HepG2 (cell line): ENCODE results near the gene PTPA. TPM values are rescaled to one million over a fixed set of nuclear protein-coding genes. Genes with fewer than 3 reads are reported as not detected.
A peak's percentile ranks its signal among the peaks of the same experiment; 100 is the strongest.

Source experiments
- CENPT ChIP-seq: sonication (generic); formaldehyde crosslinking; IDR thresholded peaks from 2 replicates; pipeline ENCODE4 v1.8.0; 2022; ENCODE audit warnings: low read depth, mild to moderate bottlenecking, moderate library complexity, missing genetic modification reagents
- HNRNPK ChIP-seq: fragments of 200-400 bp; formaldehyde crosslinking; IDR thresholded peaks from 2 replicates; pipeline ENCODE4 v1.6.1; 2018; ENCODE audit warnings: low read length, low read depth, moderate library complexity, mild to moderate bottlenecking; ENCODE audit not compliant: poor library complexity, severe bottlenecking
- JUND ChIP-seq: sonication (generic); formaldehyde crosslinking; IDR thresholded peaks from 2 replicates; pipeline ENCODE4 v1.8.0; 2022; ENCODE audit warnings: mild to moderate bottlenecking, missing genetic modification reagents
- MEF2D ChIP-seq: sonication (generic); formaldehyde crosslinking; IDR thresholded peaks from 2 replicates; pipeline ENCODE4 v1.5.1; 2020; ENCODE audit warnings: mild to moderate bottlenecking, missing genetic modification reagents
- MEIS2 ChIP-seq: sonication (generic); formaldehyde crosslinking; IDR thresholded peaks from 2 replicates; pipeline ENCODE4 v1.9.0; 2021; ENCODE audit warnings: mild to moderate bottlenecking, missing genetic modification reagents
- NFRKB ChIP-seq: fragments of 450-650 bp; IDR thresholded peaks from 2 replicates; pipeline ENCODE4 v1.6.1; 2017
- RARA ChIP-seq: IDR thresholded peaks from 2 replicates; pipeline ENCODE4 v1.6.1; 2016; ENCODE audit warnings: missing genetic modification reagents, missing compliant biosample characterization
- SMAD3 ChIP-seq: sonication (generic); formaldehyde crosslinking; IDR thresholded peaks from 2 replicates; pipeline ENCODE4 v1.4.0; 2020; ENCODE audit warnings: missing genetic modification reagents
- SSRP1 ChIP-seq: IDR thresholded peaks from 2 replicates; pipeline ENCODE4 v1.6.1; 2016; ENCODE audit warnings: control low read depth
- THAP11 ChIP-seq: IDR thresholded peaks from 2 replicates; pipeline ENCODE4 v1.6.1; 2016; ENCODE audit warnings: missing biosample characterization, missing genetic modification reagents
- TSC22D2 ChIP-seq: sonication (generic); formaldehyde crosslinking; IDR thresholded peaks from 2 replicates; pipeline ENCODE4 v1.5.1; 2020; ENCODE audit warnings: missing genetic modification reagents, mild to moderate bottlenecking, borderline replicate concordance
- ZFP90 ChIP-seq: sonication (generic); formaldehyde crosslinking; IDR thresholded peaks from 2 replicates; pipeline ENCODE4 v1.8.0; 2022; ENCODE audit warnings: missing genetic modification reagents, mild to moderate bottlenecking, inconsistent platforms, borderline replicate concordance
- ZFX ChIP-seq: sonication (generic); formaldehyde crosslinking; IDR thresholded peaks from 2 replicates; pipeline ENCODE4 v1.4.0; 2020; ENCODE audit warnings: mild to moderate bottlenecking, low read depth, missing genetic modification reagents, moderate library complexity
- ZNF10 ChIP-seq: sonication (generic); formaldehyde crosslinking; IDR thresholded peaks from 2 replicates; pipeline ENCODE4 v1.4.0; 2020; ENCODE audit warnings: mild to moderate bottlenecking, low read depth, missing genetic modification reagents, borderline replicate concordance
- ZNF12 ChIP-seq: sonication (generic); formaldehyde crosslinking; IDR thresholded peaks from 2 replicates; pipeline ENCODE4 v1.5.0; 2020; ENCODE audit warnings: missing genetic modification reagents
- ZNF256 ChIP-seq: sonication (generic); formaldehyde crosslinking; conservative IDR thresholded peaks from 2 replicates; pipeline ENCODE4 v1.4.0; 2020; ENCODE audit warnings: missing genetic modification reagents
- ZNF569 ChIP-seq: sonication (generic); formaldehyde crosslinking; IDR thresholded peaks from 2 replicates; pipeline ENCODE4 v1.5.0; 2020; ENCODE audit warnings: mild to moderate bottlenecking, missing genetic modification reagents, moderate library complexity, borderline replicate concordance
- polyA plus RNA-seq, 8 experiments: library from polyadenylated mRNA; depleted of rRNA in 3 of 8; stranded (reverse) in 7 of 8; unstranded in 1 of 8; fragments of >200 nt; fragmentation: Illumina TruSeq in 4 of 8; extraction: Trizol in 4 of 8; gene quantifications; 2 replicates each; pipeline versions ENCODE4 v1.2.1 to v1.2.3, GENCODE V29; 2011 to 2016; ENCODE audit warnings: low read depth in 4 of 8, missing spikeins in 1 of 8, mixed read lengths in 1 of 8; ENCODE audit not compliant: insufficient read depth in 1 of 8
- total RNA-seq, 5 experiments: library from RNA; depleted of rRNA; stranded (reverse); fragments of >200 nt; fragmentation: Illumina TruSeq; extraction: Trizol; gene quantifications; 2 replicates each; pipeline ENCODE4 v1.2.3, GENCODE V29; 2016; ENCODE audit warnings: low read depth in 1 of 5
- TF ChIP-seq, protein P1 (sequence below): sonication (generic); formaldehyde crosslinking; IDR thresholded peaks from 2 replicates; pipeline ENCODE4 v1.5.1; 2020; ENCODE audit warnings: missing genetic modification reagents, mild to moderate bottlenecking, borderline replicate concordance
- TF ChIP-seq, protein P2 (sequence below): IDR thresholded peaks from 2 replicates; pipeline ENCODE4 v1.6.1; 2016; ENCODE audit warnings: mild to moderate bottlenecking, missing biosample characterization, missing genetic modification reagents
- TF ChIP-seq, protein P3 (sequence below): sonication (generic); formaldehyde crosslinking; conservative IDR thresholded peaks from 2 replicates; pipeline ENCODE4 v1.8.0; 2022; ENCODE audit warnings: mild to moderate bottlenecking, moderate library complexity, missing genetic modification reagents
- TF ChIP-seq, protein P4 (sequence below): sonication (generic); formaldehyde crosslinking; IDR thresholded peaks from 2 replicates; pipeline ENCODE4 v1.8.1; 2023; ENCODE audit warnings: mild to moderate bottlenecking, inconsistent platforms, moderate library complexity, missing genetic modification reagents, borderline replicate concordance
- TF ChIP-seq, protein P5 (sequence below): sonication (generic); formaldehyde crosslinking; IDR thresholded peaks from 2 replicates; pipeline ENCODE4 v1.9.0; 2021; ENCODE audit warnings: missing genetic modification reagents, borderline replicate concordance

Gene PTPA
- total and polyA plus RNA-seq, 2 of the 13 experiments (the other 11 are each of a cell fraction or from before 2014, with no cell fraction given) = 79.3 to 105 TPM

DNA sequence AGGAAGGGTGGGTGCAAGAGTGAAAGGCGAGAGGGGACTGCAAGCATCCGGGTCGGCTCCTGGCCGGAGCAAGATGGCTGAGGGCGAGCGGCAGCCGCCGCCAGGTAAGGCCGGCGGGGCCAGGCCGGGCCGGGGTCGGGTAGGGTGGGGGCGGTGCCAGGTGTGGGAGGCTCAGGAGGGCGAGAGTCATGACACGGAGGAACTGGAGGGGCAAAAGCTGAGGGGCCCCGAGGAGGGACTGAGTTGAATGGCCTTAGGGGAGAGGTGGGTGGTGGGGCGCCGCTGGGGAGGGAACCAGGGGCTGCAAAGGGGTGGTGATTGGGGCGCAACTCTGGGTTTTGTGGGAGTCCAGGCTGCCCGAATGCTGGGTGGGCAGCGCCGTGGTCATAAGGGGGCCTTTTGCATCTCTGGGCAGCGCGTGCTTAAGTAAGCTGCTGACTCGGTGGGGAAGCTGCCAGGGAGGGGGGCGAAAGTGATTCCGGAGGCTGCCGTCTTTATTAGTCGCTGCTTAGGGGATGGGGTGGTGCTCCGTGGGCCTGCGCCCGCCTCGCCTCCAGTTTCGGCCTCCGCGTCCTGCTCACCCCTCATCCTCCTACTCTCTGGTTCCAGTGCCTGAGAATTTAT, 425 bp downstream of the PTPA start (continued):
- TF ChIP-seq ZNF12 = no peak
- TF ChIP-seq MEIS2 (CRISPR knock-in tag) = no peak
- TF ChIP-seq SSRP1 (CRISPR knock-in tag) = no peak
- TF ChIP-seq ZNF256 = no peak
- TF ChIP-seq CENPT = no peak
- TF ChIP-seq MEF2D = no peak
- TF ChIP-seq, protein P1, sequence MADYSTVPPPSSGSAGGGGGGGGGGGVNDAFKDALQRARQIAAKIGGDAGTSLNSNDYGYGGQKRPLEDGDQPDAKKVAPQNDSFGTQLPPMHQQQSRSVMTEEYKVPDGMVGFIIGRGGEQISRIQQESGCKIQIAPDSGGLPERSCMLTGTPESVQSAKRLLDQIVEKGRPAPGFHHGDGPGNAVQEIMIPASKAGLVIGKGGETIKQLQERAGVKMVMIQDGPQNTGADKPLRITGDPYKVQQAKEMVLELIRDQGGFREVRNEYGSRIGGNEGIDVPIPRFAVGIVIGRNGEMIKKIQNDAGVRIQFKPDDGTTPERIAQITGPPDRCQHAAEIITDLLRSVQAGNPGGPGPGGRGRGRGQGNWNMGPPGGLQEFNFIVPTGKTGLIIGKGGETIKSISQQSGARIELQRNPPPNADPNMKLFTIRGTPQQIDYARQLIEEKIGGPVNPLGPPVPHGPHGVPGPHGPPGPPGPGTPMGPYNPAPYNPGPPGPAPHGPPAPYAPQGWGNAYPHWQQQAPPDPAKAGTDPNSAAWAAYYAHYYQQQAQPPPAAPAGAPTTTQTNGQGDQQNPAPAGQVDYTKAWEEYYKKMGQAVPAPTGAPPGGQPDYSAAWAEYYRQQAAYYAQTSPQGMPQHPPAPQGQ (CRISPR knock-in tag) = no peak
- TF ChIP-seq SMAD3 (CRISPR knock-in tag) = 0 out of 2 replicates have a peak, but pooled peaks have one; percentile 6
- TF ChIP-seq ZFX (CRISPR knock-in tag) = peak; percentile 83
- no peak for TF ChIP-seq TSC22D2 (CRISPR knock-in tag)
- TF ChIP-seq, protein P2, sequence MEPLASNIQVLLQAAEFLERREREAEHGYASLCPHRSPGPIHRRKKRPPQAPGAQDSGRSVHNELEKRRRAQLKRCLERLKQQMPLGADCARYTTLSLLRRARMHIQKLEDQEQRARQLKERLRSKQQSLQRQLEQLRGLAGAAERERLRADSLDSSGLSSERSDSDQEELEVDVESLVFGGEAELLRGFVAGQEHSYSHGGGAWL = no peak; the same call in 1 of the 2 replicates
- TF ChIP-seq, protein P3, sequence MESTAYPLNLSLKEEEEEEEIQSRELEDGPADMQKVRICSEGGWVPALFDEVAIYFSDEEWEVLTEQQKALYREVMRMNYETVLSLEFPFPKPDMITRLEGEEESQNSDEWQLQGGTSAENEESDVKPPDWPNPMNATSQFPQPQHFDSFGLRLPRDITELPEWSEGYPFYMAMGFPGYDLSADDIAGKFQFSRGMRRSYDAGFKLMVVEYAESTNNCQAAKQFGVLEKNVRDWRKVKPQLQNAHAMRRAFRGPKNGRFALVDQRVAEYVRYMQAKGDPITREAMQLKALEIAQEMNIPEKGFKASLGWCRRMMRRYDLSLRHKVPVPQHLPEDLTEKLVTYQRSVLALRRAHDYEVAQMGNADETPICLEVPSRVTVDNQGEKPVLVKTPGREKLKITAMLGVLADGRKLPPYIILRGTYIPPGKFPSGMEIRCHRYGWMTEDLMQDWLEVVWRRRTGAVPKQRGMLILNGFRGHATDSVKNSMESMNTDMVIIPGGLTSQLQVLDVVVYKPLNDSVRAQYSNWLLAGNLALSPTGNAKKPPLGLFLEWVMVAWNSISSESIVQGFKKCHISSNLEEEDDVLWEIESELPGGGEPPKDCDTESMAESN = no peak
- no peak for TF ChIP-seq HNRNPK
- TF ChIP-seq, protein P4, sequence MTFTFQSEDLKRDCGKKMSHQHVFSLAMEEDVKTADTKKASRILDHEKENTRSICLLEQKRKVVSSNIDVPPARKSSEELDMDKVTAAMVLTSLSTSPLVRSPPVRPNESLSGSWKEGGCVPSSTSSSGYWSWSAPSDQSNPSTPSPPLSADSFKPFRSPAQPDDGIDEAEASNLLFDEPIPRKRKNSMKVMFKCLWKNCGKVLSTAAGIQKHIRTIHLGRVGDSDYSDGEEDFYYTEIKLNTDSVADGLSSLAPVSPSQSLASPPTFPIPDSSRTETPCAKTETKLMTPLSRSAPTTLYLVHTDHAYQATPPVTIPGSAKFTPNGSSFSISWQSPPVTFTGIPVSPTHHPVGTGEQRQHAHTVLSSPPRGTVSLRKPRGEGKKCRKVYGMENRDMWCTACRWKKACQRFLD (CRISPR knock-in tag) = no peak
- no peak for TF ChIP-seq ZNF10 (CRISPR knock-in tag)
- TF ChIP-seq, protein P5, sequence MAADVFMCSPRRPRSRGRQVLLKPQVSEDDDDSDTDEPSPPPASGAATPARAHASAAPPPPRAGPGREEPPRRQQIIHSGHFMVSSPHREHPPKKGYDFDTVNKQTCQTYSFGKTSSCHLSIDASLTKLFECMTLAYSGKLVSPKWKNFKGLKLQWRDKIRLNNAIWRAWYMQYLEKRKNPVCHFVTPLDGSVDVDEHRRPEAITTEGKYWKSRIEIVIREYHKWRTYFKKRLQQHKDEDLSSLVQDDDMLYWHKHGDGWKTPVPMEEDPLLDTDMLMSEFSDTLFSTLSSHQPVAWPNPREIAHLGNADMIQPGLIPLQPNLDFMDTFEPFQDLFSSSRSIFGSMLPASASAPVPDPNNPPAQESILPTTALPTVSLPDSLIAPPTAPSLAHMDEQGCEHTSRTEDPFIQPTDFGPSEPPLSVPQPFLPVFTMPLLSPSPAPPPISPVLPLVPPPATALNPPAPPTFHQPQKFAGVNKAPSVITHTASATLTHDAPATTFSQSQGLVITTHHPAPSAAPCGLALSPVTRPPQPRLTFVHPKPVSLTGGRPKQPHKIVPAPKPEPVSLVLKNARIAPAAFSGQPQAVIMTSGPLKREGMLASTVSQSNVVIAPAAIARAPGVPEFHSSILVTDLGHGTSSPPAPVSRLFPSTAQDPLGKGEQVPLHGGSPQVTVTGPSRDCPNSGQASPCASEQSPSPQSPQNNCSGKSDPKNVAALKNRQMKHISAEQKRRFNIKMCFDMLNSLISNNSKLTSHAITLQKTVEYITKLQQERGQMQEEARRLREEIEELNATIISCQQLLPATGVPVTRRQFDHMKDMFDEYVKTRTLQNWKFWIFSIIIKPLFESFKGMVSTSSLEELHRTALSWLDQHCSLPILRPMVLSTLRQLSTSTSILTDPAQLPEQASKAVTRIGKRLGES (CRISPR knock-in tag) = no peak
- TF ChIP-seq JUND (CRISPR knock-in tag) = no peak
- peak; percentile 37; the same call in 1 of the 2 replicates for TF ChIP-seq NFRKB
- no peak for TF ChIP-seq RARA (CRISPR knock-in tag)
- no peak for TF ChIP-seq THAP11 (CRISPR knock-in tag)
- TF ChIP-seq ZNF569 (CRISPR knock-in tag) = no peak
- no peak; the same call in 1 of the 2 replicates for TF ChIP-seq ZFP90 (CRISPR knock-in tag)
